ENCODE measurements around the gene SHISA5. TPM values are rescaled to one million over a fixed set of nuclear protein-coding genes. Genes with fewer than 3 reads are reported as not detected.
A peak's percentile ranks its signal among the peaks of the same experiment; 100 is the strongest.

Gene SHISA5
- polyA plus RNA-seq, 2 of the 4 experiments (the other 2 are of a cell fraction) = 87.5 to 94.3 TPM

DNA sequence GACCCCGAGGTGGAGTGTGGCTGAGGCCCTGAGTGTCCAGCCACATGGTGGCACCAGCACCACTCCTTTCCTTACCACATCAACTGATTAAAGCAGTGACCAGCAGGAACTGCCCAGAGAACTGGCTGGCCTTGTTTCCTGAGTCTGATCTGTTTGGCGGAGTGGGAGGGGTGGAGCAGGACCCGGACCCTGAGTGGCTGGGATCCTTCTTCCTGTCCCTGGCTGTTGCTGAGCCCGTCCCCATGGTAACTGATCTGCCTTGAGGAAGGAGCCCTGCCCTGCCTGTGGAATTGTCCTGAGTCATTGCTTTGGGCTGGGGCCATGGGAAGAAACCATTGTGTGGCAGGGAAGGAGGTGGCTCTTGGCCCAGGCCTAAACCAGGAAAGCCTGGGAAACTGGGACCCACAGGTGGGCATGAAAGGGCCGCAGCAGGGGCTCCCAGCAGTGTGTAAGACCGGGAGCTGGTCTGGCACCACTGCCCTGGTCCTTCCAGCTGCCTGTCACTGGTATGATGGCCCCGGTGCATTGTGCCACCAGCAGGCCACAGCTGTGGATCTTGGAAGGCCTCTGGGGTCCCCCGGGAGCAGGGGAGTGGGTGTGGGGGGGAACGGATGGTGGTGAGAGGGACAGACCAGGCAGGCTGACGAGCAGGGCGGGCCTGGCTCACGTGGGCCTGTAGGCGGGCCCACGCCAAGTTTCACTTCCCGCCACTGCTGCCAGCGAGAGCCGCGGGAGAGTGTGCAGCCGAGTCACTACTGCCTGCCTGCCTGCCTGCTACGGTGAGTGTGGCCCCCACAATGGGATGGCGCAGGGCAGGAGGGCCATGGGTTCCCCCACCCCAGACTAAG, 38.2 kb downstream of the SHISA5 start (continued):
- TF ChIP-seq, protein P1, sequence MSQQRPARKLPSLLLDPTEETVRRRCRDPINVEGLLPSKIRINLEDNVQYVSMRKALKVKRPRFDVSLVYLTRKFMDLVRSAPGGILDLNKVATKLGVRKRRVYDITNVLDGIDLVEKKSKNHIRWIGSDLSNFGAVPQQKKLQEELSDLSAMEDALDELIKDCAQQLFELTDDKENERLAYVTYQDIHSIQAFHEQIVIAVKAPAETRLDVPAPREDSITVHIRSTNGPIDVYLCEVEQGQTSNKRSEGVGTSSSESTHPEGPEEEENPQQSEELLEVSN (IDR thresholded peaks at IDR 0.05; ENCODE audit: borderline replicate concordance, low read depth) = peak; percentile 90
- no peak for TF ChIP-seq ZFP36 (IDR thresholded peaks at IDR 0.05; ENCODE audit: borderline replicate concordance, partially characterized antibody)
- no peak for TF ChIP-seq ZSCAN20 (CRISPR knock-in tag; IDR thresholded peaks at IDR 0.05)
- TF ChIP-seq FOSL2 (IDR thresholded peaks at IDR 0.05) = no peak
- TF ChIP-seq FOSL2 (CRISPR knock-in tag; IDR thresholded peaks at IDR 0.05) = peak; percentile 58

DNA sequence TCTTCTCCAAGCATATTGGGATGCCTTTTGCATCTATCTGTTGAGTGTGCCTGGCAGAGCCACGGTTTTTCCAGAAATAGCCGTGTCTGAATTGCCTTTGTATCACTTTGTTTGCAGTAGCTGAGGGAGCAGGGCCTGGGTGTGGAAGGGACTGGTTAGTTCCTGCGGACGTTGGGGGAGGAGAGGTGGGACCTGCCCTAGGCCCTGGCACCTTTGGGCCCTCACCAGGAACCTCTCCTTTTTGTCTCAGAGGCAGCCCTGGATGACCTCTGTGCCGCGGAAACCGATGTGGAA, 38.8 kb downstream of the SHISA5 start:
- CTCF ChIA-PET = interaction anchor here (0.9 to 4.4 kb wide), 8 partner anchors 11 to 199 kb away, joined by 3 to 39 read pairs (median 5); no protein-coding TSS in a partner anchor
- FAIRE-seq (no peak), DNase-seq (ENCODE audit: low read depth in 1 of 2, low spot score in 1 of 2) (no peak), ATAC-seq (no peak; a peak in 1 of 6 replicates)
- WGBS (ENCODE audit: missing lambda C conversion rate) = 27% methylated on average over 2 of the region's 7 CpGs
- Histone ChIP-seq H3K27ac (peak overlapping the region; percentile 96 to 99), H3K4me3 (no peak overlapping the region), H3K4me2 (peak overlapping the region; percentile 91), H3K4me1 (peaks cover 49% of the 10 kb centered on the region), H3K9me3 (no peaks in the 10 kb centered on the region)
- TF ChIP-seq SREBF2 (IDR thresholded peaks at IDR 0.05) = no peak
- no peak for TF ChIP-seq POLR2AphosphoS2 (conservative IDR thresholded peaks at IDR 0.05; ENCODE audit: low read length)
- TF ChIP-seq ZFP36 (IDR thresholded peaks at IDR 0.05; ENCODE audit: borderline replicate concordance, partially characterized antibody) = no peak
- TF ChIP-seq, protein P2, sequence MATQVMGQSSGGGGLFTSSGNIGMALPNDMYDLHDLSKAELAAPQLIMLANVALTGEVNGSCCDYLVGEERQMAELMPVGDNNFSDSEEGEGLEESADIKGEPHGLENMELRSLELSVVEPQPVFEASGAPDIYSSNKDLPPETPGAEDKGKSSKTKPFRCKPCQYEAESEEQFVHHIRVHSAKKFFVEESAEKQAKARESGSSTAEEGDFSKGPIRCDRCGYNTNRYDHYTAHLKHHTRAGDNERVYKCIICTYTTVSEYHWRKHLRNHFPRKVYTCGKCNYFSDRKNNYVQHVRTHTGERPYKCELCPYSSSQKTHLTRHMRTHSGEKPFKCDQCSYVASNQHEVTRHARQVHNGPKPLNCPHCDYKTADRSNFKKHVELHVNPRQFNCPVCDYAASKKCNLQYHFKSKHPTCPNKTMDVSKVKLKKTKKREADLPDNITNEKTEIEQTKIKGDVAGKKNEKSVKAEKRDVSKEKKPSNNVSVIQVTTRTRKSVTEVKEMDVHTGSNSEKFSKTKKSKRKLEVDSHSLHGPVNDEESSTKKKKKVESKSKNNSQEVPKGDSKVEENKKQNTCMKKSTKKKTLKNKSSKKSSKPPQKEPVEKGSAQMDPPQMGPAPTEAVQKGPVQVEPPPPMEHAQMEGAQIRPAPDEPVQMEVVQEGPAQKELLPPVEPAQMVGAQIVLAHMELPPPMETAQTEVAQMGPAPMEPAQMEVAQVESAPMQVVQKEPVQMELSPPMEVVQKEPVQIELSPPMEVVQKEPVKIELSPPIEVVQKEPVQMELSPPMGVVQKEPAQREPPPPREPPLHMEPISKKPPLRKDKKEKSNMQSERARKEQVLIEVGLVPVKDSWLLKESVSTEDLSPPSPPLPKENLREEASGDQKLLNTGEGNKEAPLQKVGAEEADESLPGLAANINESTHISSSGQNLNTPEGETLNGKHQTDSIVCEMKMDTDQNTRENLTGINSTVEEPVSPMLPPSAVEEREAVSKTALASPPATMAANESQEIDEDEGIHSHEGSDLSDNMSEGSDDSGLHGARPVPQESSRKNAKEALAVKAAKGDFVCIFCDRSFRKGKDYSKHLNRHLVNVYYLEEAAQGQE (IDR thresholded peaks at IDR 0.05) = no peak
- POLR2A ChIA-PET = no interaction called here

DNA sequence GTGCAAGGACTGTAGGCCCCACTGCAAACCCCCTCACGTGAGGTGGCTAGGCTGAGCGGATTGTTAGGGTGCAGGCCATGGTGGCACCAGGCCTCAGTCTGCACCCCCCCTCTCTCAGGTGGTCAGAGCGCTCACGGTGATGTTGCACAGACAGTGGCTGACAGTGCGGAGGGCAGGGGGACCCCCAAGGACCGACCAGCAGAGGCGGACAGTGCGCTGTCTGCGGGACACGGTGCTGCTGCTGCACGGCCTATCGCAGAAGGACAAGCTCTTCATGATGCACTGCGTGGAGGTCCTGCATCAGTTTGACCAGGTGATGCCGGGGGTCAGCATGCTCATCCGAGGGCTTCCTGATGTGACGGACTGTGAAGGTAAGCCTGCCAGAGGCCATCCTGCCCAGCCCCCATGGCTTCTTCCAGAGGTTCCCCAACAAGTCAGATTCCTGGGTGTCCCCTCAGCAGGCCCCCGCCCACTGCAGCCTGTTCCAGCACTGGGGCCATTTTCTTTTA, 39.2 kb downstream of the SHISA5 start:
- POLR2A ChIA-PET = interaction anchor here (1.0 kb wide), 1 partner anchor 8 kb away, joined by 3 read pairs; no protein-coding TSS in a partner anchor

More for the DNA sequence above, 39.2 kb downstream of the SHISA5 start:
- no peak overlapping the region for H3K4me3 ChIP-seq
- H3K27ac ChIP-seq = peak overlapping the region; percentile 96 to 99
- peaks cover 46% of the 10 kb centered on the region for H3K4me1 ChIP-seq
- TF ChIP-seq POLR2AphosphoS2 (conservative IDR thresholded peaks at IDR 0.05; ENCODE audit: low read length) (no peak), CHD4 (IDR thresholded peaks at IDR 0.05; ENCODE audit: borderline replicate concordance) (no peak), ZNF302 (CRISPR knock-in tag; IDR thresholded peaks at IDR 0.05) (no peak), GATA3 (IDR thresholded peaks at IDR 0.05; ENCODE audit: borderline replicate concordance) (no peak), TP53 (CRISPR knock-in tag; IDR thresholded peaks at IDR 0.05) (no peak), EHF (CRISPR knock-in tag; IDR thresholded peaks at IDR 0.05) (no peak), RFX5 (IDR thresholded peaks at IDR 0.05) (no peak), BHLHE40 (IDR thresholded peaks at IDR 0.05; ENCODE audit: low read depth, low read length) (no peak), HDAC2 (IDR thresholded peaks at IDR 0.05) (no peak), CBX2 (IDR thresholded peaks at IDR 0.05; ENCODE audit: borderline replicate concordance, low read depth) (no peak), KDM5A (IDR thresholded peaks at IDR 0.05) (no peak), NPAS2 (CRISPR knock-in tag; IDR thresholded peaks at IDR 0.05; ENCODE audit: borderline replicate concordance) (no peak), HEYL (CRISPR knock-in tag; IDR thresholded peaks at IDR 0.05) (no peak), HOXB13 (CRISPR knock-in tag; IDR thresholded peaks at IDR 0.05; ENCODE audit: low read depth) (no peak)
- TF ChIP-seq, protein P3, sequence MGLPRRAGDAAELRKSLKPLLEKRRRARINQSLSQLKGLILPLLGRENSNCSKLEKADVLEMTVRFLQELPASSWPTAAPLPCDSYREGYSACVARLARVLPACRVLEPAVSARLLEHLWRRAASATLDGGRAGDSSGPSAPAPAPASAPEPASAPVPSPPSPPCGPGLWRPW (IDR thresholded peaks at IDR 0.05) = no peak
- TF ChIP-seq, protein P4, sequence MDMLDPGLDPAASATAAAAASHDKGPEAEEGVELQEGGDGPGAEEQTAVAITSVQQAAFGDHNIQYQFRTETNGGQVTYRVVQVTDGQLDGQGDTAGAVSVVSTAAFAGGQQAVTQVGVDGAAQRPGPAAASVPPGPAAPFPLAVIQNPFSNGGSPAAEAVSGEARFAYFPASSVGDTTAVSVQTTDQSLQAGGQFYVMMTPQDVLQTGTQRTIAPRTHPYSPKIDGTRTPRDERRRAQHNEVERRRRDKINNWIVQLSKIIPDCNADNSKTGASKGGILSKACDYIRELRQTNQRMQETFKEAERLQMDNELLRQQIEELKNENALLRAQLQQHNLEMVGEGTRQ (IDR thresholded peaks at IDR 0.05) = no peak
- ATAC-seq (no peak), FAIRE-seq (no peak), DNase-seq (ENCODE audit: low read depth in 1 of 2, low spot score in 1 of 2) (no peak)
- H3K4me2 ChIP-seq = peak overlapping the region; percentile 91
- CTCF ChIA-PET = interaction anchor here (0.9 to 4.4 kb wide), 8 partner anchors 11 to 87 kb away, joined by 3 to 39 read pairs (median 8); no protein-coding TSS in a partner anchor
- WGBS (ENCODE audit: missing lambda C conversion rate) = 100% methylated on average over 1 of the region's 17 CpGs
- H3K9me3 ChIP-seq = no peaks in the 10 kb centered on the region

Measured in A549 (cell line).